GM12801 (cell line): Measurements from ENCODE around the gene CBARP.

Experiments
- TF ChIP-seq, protein P1 (sequence below): IDR thresholded peaks from one replicate; pipeline ENCODE4 v1.5.1; 2011; ENCODE audit warnings: control low read depth; ENCODE audit not compliant: insufficient read length; ENCODE audit errors: extremely low read depth

The CBARP gene

DNA sequence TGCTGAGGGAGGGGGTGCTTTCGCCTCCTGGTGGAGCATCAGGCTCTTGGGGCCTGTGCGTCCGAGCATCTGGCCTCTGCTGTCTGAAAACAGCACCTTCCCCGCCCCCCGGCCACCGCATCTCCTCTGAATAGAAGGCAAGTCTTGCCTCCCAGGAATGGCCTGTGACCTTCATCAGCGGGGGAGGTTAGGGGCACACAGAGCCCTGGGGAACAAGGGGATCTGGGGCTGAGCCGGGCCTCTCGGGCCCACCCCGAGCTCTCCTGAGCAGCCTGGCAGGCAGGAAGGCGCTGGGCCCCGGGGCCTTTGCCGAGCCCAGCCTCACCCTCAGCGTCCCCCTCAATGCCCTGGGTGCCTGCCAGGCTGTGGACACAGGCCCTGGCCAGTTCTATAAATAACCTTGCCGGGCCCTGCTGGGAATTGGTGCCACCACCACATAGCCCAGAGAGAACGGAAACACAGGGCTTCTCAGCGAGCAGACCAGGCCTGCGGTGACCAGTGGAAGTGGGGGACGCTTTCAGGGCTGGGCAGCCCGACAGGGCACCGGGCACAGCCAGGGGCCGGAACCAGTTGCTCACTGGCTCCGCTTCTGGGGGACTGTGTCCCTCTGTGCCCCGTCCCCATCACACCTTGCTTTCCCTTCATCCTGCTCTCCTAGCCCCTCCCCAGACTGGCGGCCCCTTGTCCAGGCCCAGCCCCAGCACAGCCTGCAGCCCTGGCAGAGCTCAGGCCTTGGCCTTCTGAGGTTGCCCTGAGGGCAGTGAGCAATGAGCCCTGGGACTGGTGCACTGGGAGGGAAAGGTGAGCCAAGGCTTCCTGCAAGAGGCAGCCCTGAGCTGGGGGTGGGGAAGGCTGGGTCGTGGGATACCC lies 22.7 kb downstream of the CBARP start:
- TF ChIP-seq, protein P1, sequence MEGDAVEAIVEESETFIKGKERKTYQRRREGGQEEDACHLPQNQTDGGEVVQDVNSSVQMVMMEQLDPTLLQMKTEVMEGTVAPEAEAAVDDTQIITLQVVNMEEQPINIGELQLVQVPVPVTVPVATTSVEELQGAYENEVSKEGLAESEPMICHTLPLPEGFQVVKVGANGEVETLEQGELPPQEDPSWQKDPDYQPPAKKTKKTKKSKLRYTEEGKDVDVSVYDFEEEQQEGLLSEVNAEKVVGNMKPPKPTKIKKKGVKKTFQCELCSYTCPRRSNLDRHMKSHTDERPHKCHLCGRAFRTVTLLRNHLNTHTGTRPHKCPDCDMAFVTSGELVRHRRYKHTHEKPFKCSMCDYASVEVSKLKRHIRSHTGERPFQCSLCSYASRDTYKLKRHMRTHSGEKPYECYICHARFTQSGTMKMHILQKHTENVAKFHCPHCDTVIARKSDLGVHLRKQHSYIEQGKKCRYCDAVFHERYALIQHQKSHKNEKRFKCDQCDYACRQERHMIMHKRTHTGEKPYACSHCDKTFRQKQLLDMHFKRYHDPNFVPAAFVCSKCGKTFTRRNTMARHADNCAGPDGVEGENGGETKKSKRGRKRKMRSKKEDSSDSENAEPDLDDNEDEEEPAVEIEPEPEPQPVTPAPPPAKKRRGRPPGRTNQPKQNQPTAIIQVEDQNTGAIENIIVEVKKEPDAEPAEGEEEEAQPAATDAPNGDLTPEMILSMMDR, result no peak

DNA sequence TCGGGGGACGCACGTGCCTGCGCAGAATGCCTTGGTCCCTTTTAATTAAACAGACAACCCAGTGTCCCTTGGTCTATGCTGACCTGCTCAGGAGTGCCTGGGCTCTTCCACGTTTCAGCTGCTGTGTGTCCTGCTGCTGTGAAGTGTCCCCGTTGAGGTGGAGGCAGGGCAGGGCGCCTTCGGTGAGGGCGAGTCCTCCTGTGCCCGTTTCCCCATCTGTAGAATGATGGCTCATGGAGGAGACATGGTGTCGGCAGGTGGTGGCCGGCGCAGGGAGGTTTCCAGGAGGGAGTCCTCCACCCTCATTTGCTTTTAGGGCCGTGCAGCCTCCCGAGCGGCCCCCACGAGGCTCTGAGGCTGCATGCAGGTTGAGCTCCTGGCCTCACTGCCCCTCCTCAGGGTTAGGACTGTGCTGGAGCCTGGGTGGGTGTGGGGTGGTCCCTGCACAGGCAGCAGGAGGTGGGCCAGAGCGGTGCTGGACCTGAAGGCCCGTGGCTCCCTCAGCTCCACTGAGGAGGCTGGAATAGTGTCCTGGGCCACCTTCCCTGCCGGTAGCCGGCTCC lies 23.4 kb downstream of the CBARP start:
- TF ChIP-seq, protein P1, result no peak

DNA sequence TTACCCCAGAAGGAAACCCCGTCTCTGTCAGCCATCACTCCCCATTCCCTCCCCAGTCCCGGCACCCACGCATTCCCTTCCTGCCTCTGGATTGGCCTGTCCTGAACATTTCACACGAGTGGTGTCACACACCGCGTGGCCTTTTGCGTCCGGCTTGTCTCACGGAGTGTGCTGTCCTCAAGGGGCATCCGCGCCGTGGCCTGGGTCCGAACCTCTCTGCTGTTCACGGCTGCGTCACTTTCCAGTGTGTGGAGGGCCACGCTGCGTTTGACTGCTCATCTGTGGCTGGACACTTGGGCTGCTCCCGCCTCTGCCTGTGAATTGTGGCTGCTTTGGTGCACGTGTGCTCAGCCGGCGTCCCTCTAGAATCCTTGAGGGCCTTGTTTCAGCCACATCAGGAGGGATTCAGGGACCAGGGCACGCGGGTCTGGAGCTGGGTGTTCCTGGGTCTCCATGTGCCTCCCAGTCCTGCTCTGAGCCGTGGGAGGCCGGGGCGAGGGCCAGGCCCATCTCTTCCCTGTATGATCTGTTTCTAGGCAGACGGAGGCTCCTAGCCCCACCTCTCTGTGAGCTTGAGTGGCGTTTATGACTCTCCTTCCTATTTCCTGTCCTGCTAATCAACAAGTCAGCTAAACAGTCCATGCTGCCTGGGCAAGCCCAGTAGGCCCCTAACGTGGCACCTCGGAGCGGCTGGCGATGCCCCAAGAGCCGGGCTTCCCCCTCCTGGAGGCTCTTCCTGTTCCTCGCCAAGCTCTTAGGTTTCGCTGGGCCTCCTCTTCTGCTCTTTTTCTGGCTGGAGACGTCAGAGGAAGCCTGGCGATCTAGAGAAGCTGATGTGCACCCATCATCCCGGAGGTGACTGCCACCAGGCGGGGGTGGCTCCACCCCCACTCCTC lies 24.2 kb downstream of the CBARP start:
- TF ChIP-seq, protein P1, result no peak

DNA sequence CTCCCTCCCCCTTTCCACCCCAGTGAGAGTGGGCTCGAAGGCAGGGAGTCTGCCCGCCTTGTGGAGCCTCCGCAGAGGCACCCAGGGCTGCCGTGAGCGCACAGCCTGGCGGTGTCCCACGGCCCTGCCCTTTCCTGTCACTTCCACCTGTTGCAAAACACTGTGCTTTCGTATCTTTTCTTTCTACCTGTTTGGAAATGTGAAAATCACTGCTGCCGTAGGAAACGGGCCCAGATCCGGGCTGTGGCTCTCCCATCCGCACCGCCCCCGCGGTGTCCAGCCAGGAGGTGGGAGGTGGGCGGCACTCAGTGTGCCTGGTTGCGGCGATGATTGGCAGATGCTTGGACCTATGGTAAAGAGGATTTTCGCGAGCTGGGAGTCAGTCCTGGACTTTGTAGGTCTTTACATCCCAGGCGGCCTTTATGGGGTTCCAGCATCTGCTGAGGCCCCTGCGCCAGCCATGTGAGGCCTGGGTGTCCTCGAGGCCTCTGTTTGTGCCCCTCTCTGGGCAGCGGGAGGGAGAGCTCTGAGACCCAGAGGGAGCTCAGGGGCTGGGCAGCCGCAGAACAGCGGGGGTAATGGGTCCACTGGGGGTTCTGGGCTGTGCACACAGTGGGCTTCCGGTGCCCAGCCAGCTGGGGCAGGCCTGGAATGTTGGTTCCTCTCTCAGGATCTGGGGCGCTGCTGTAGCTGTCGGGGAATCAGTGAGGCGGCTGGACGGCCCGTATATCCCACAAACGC lies 26.1 kb downstream of the CBARP start:
- TF ChIP-seq, protein P1, result no peak

DNA sequence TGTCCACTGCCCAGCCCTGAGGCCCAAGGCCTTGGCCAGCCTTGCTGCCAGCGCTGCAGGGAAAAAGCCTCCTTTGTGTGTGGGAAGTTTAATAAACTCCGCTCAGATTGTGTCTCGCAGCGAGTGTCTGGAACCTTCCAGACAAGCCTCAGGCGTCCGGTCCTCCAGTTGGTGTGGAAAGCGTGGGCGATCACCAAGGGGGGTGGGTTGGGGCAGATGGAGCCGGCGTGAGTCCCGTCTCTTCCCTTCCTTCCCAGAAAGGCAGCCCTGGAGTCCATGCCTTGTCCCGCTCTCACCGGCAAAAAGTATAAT lies 27.6 kb downstream of the CBARP start:
- TF ChIP-seq, protein P1, result no peak

DNA sequence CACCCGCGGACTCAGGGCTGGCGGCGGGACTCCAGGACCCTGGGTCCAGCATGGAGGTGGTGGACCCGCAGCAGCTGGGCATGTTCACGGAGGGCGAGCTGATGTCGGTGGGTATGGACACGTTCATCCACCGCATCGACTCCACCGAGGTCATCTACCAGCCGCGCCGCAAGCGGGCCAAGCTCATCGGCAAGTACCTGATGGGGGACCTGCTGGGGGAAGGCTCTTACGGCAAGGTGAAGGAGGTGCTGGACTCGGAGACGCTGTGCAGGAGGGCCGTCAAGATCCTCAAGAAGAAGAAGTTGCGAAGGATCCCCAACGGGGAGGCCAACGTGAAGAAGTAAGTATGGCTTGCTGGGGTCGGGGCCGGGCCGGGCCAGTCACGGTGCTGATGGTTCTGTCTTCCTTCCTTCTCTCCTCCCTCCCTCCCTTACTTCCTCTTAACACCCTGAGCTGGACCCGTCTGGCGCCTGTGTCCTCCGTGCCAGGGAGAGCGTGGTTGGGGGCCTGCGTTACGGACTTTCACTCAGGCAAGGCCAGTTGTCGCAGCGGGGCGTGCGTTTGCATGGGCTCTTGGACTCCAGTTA lies 30.8 kb downstream of the CBARP start:
- TF ChIP-seq, protein P1, result no peak
